Keratinocyte (primary cell): ENCODE results near the gene RABGEF1.
"Not testable (repeated sequence)": the region's sequence is repeated elsewhere in the genome, so short reads cannot be mapped to it uniquely, and the experiment has no call there.

Experiments used
- EZH2 ChIP-seq: IDR thresholded peaks from one replicate; pipeline ENCODE4 v1.6.1; 2012; ENCODE audit warnings: inconsistent platforms, mild to moderate bottlenecking, low read length, moderate library complexity
- TF ChIP-seq, protein P1 (sequence below), 3 experiments: IDR thresholded peaks in 1 of 3; conservative IDR thresholded peaks in 1 of 3; optimal IDR thresholded peaks in 1 of 3; 2 replicates in 2 of 3; 3 replicates in 1 of 3; pipeline versions ENCODE3 to v1.5.1; 2011; ENCODE audit warnings: low read length in 3 of 3, mild to moderate bottlenecking in 3 of 3, moderate library complexity in 2 of 3, control low read depth in 1 of 3, inconsistent platforms in 1 of 3; ENCODE audit not compliant: insufficient read depth in 2 of 3; ENCODE audit errors: extremely low read depth in 1 of 3

DNA sequence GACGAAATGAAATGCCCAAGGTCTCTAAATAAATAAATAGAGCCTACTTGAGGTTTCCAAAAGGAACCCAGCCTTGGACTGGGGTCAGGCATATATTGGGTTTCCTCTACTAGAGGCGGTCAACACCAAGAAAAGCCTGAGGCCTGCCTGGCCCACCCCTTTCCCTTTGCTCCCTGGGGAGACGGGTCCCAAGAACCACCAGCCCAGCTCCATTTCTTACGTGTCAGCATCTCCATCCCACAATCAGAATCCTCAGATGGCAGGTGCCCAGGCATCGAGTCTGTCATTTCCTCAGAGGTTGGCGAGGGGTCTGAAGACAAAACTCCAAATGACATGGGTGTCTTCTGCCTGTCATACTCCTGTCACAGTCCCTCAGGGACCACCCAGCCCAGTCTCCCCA is 90.4 kb downstream of the RABGEF1 start:
- TF ChIP-seq, protein P1, sequence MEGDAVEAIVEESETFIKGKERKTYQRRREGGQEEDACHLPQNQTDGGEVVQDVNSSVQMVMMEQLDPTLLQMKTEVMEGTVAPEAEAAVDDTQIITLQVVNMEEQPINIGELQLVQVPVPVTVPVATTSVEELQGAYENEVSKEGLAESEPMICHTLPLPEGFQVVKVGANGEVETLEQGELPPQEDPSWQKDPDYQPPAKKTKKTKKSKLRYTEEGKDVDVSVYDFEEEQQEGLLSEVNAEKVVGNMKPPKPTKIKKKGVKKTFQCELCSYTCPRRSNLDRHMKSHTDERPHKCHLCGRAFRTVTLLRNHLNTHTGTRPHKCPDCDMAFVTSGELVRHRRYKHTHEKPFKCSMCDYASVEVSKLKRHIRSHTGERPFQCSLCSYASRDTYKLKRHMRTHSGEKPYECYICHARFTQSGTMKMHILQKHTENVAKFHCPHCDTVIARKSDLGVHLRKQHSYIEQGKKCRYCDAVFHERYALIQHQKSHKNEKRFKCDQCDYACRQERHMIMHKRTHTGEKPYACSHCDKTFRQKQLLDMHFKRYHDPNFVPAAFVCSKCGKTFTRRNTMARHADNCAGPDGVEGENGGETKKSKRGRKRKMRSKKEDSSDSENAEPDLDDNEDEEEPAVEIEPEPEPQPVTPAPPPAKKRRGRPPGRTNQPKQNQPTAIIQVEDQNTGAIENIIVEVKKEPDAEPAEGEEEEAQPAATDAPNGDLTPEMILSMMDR (optimal IDR thresholded peaks at IDR 0.05 in 1 of 3, IDR thresholded peaks at IDR 0.05 in 1 of 3, conservative IDR thresholded peaks at IDR 0.05 in 1 of 3; ENCODE audit: extremely low read depth in 1 of 3, insufficient read depth in 2 of 3, low read length in 3 of 3) = not testable (repeated sequence)
- TF ChIP-seq EZH2 = not testable (repeated sequence)
